AML-193 (cell line): ENCODE results near the gene CBR3.

Experiments used
- DNase-seq, 2 experiments: peaks; one replicate each; lab custom pipeline; 2025; lab: John Stamatoyannopoulos, UW

CBR3 gene

GRCh38 chr21:36156339-36156814 lies 21.5 kb downstream of the CBR3 start:
- DNase-seq, result peak; percentile 92

- no peak for DNase-seq
These were observed 22.2 kb downstream of the CBR3 start, which contains the start of gene DOP1B for GRCh38 chr21:36156815-36157670. TSS of gene DOP1B (plus strand) at chr21:36156824. CDS start at chr21:36164734, 7,910 bp downstream.

- DNase-seq, result peak; percentile 90 to 91
These were observed 24.6 kb downstream of the CBR3 start for GRCh38 chr21:36159356-36159921.

GRCh38 chr21:36160850-36161178 lies 25.9 kb downstream of the CBR3 start:
- DNase-seq, result no peak

DNA sequence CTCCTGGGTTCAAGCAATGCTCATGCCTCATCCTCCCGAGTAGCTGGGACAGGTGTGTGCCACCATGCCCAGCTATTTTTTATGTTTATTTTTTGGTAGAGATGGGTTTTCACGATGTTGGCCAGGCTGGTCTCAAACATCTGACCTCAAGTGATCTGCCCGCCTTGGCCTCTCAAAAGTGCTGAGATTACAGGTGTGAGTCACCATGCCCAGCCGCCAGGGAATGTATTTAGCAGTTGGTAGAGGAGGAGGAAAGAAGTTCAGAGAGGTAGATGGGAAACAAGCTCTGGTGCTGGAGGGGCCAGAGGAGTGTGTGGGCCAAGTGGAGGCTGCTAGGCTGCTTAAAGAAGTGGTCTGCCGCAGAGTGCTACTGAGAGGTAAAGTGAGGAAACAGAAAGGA lies 27.8 kb downstream of the CBR3 start:
- DNase-seq, result no peak

GRCh38 chr21:36163750-36164741 lies 29.2 kb downstream of the CBR3 start:
- DNase-seq, result peak; percentile 50 to 63

- no peak for DNase-seq
These were observed 30.5 kb downstream of the CBR3 start for GRCh38 chr21:36165356-36165755.

DNA sequence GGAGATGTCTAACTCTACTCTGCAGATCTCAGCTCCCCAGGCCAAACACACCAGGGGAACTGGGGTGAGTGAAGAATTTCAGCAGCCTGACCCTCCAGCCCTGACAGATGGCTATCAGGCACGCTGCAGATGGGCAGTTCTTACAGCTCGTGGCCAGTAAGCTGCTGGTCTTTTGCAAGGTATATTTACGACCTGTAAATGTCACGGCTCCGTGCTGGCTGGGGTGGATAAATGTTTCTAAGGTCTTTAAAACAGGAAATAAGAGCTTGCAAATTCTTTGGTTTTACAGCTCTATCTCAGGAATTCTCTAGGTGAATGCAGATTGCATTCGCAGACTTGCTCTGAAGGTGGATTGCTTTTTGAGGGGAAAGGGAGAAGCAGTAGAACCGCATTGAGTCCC lies 31.8 kb downstream of the CBR3 start:
- DNase-seq, result no peak

GRCh38 chr21:36167541-36167940 lies 32.7 kb downstream of the CBR3 start:
- no peak for DNase-seq

DNA sequence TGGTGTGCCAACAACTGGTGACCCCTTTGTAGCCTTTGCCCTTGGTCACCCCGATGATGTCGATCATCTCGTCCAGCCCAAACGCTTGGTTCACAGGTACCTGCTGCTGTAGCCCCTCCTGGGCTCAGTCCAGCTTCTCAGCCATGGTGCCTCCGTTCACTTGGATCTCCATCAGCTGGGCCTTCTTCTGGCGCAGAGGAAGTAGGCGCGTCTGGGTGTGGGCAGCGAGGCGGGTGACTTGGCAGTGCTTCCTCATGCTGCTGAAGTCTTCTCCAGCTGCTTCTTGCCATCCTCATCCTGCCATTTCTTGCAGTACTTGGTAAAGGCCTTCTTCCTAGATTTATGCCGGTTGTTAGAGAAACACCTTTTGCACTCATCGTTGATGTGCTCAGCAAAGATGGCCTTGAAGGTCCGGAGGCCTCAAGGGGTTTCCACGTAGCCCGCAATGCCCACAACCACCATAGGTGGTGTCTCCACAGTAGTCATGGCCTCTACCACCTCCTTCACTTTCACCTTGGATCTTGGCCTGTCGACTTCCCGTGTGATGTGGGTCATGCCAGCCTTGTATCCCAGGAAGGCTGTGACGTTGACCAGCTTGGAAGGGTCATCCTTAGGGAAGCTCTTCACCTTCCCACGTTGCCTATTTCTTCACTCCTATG lies 34.7 kb downstream of the CBR3 start:
- no peak for DNase-seq

- no peak for DNase-seq
These were observed 35.9 kb downstream of the CBR3 start for GRCh38 chr21:36170823-36171222.

GRCh38 chr21:36171336-36171735 lies 36.5 kb downstream of the CBR3 start:
- DNase-seq, result no peak

DNA sequence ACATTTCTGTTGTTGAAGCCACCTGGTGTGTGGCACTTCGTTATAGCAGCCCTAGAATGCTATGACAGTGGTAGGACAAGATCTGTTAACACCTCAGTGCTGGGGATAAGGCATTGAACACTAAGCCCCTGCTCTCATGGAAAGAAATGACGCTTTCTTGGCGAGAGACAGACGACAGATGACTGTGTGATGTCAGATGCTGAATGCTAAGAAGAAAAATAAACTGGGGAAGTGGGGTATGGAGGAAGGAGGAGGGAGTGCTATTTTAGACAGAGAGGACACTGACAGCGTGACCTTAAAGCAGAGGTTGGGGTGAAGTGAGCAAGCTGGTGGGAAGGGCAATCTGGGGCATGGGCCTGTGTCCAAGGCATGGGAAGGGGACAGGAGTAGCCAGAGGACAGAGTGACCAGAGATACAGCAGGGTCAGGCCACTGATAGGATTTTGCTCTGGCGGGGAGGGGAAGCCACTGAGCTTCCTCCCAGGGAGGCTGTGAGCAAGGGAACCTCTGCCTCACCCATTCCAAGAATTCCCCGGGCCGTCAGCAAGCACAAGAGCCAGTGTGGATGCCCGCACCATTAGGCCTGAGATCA lies 37.0 kb downstream of the CBR3 start:
- no peak for DNase-seq

GRCh38 chr21:36174780-36175179 lies 39.9 kb downstream of the CBR3 start:
- DNase-seq, result no peak

DNA sequence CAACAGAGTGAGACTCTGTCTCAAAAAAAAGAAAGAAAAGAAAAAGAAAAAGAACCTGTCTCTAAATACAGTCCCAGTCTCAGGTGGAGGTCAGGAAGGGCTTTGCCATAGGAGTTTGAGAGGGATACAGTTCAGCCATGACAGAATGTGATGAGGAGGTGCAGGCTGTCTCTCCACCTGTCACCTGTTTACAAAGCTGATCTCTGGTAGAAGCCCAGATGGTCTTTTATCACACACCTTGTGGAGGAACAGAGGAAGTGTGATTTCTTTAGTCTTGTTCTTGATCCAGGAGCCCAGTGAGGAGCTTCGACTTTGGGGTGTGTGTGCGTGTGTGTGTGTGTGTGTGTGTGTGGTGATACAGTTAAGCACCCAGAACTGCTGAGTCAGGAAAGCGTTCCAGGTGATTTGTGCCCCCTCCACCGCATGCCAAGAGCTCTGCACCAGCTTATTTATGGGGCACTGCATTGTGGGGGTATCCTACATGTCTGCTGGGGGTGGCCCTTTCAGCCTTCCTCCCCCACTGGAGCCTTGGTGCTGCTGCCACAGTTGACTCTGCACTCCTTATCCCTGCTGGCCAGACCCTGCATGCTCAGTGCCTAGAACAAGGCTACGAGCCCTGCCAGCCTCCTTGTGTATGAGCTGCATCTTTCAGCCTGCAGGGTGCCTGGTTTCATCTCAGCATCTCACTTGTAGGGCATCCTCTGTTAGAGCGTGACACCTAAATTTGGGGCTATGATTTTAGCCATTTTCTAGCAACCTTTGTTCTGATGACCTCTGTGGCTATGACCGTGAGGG lies 41.1 kb downstream of the CBR3 start:
- DNase-seq, result no peak

DNA sequence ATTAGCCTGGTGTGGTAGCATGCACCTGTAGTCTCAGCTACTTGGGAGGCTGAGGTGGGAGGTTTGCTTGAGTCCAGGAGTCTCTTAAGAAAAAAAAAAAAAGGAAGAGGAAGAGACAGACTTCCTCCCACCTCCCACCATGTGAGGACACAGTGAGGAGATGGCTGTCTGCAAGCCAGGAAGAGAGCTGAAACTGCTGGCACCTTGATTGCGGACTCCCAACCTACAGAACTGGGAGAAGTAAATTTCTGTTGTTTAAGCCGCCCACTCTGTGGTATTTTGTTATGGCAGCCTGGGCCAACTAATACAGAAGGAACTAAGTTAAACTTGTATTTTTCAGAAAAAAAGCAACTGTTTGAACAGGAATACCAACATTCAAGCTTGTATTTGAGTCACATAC lies 43.5 kb downstream of the CBR3 start:
- peak in 1 of 2 experiments; percentile 25 for DNase-seq

- no peak for DNase-seq
These were observed 44.3 kb downstream of the CBR3 start for GRCh38 chr21:36179145-36179544.

DNA sequence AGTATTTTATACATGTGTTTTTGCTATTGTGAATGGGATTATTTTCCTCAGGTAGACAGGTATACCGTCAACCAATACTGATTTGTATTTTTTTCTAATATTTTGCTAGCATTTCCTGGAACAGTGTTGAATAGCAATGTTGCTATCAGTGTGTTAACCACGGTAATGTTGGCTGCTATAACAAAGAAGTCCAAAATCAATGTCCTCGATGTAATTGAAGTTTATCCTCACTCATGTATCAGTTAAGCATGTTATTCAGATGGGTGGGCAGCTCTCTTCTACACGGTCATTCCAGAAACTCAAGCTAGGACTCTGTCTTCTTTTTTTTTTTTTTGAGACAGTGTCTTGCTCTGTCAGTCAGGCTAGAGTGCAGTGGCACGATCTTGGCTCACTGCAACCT lies 46.1 kb downstream of the CBR3 start:
- DNase-seq, result no peak

DNA sequence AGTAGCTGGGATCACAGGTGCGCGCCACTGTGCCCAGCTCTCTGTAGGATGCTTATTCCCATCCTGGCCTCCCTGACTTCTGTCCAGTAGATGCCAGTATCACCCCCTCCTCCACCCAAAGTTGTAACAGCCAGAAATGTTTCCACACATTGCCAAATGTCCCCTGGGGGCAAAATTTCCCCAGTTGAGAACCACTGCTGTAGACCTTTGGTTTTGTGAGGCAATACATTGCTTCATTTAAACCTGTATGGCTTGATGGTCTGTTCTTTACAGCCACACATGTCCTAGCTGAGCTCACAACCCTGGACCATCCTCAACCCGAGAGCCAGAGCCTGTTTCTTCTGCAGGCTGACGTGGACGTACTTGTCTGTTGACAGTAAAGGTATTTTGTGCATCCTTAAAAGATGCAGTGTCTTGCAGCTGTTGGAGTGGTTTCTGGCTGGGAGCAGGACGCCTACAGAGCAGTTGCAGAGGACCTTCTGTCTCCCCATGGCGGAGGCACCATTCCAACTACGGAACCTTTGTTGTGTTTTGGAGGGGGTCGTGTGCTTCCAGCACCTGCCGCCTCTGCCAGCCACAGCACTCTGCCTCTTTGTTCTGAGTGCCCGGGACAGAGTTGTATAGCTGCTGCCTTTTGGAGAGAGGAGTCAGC lies 48.4 kb downstream of the CBR3 start:
- peak; percentile 79 to 80 for DNase-seq

DNA sequence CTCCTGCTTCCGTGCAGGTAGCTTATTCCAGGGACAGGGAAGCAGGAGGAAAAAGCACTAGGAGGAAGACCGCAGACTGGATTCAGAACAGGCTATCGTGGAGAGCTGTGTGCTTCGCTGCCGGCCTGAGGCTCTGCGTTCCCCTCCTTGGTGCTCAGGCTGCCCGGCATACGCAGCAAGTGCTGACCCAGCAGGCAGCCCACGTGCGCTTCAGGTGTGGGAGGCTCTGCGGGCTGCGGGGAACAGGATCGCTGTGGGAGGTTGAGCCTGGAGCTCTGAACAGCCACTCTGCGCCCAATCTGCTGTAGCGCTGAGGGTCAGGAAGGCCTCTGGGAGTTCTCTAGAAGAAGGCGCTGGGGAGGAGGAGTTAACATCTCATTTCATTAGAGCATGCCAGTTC lies 49.7 kb downstream of the CBR3 start:
- DNase-seq, result no peak
